A204.1 (cell line): Measurements from ENCODE around the gene AFAP1.

ENCODE experiments used
- FAIRE-seq: peaks from 2 replicates; lab custom pipeline; 2012; peaks lifted over from hg19 to GRCh38; lab: Jason Lieb, UNC

Gene AFAP1

GRCh38 chr4:7750523-7750922 lies 189.1 kb downstream of the AFAP1 start:
- FAIRE-seq, result no peak

- no peak for FAIRE-seq
These were observed 192.1 kb downstream of the AFAP1 start for GRCh38 chr4:7747566-7747965.

GRCh38 chr4:7747062-7747385 lies 192.6 kb downstream of the AFAP1 start:
- FAIRE-seq, result no peak

GRCh38 chr4:7746351-7747061 lies 193.2 kb downstream of the AFAP1 start:
- FAIRE-seq, result no peak

GRCh38 chr4:7745301-7745885 lies 194.3 kb downstream of the AFAP1 start:
- no peak for FAIRE-seq

GRCh38 chr4:7744142-7744804 lies 195.4 kb downstream of the AFAP1 start:
- FAIRE-seq, result no peak

- FAIRE-seq, result no peak
These were observed 196.8 kb downstream of the AFAP1 start for GRCh38 chr4:7742807-7743280.

GRCh38 chr4:7741946-7742806 lies 197.5 kb downstream of the AFAP1 start:
- no peak for FAIRE-seq

- FAIRE-seq, result no peak
These were observed 198.7 kb downstream of the AFAP1 start for GRCh38 chr4:7740866-7741525.

GRCh38 chr4:7739918-7740865 lies 199.5 kb downstream of the AFAP1 start:
- FAIRE-seq, result no peak

GRCh38 chr4:7739077-7739917 lies 200.4 kb downstream of the AFAP1 start:
- no peak for FAIRE-seq

- no peak for FAIRE-seq
These were observed 201.1 kb downstream of the AFAP1 start for GRCh38 chr4:7738458-7739076.

GRCh38 chr4:7737752-7738457 lies 201.8 kb downstream of the AFAP1 start:
- FAIRE-seq, result no peak

- no peak for FAIRE-seq
These were observed 202.4 kb downstream of the AFAP1 start for GRCh38 chr4:7737268-7737645.

GRCh38 chr4:7736436-7737267 lies 203.0 kb downstream of the AFAP1 start:
- no peak for FAIRE-seq

- FAIRE-seq, result no peak
These were observed 203.7 kb downstream of the AFAP1 start for GRCh38 chr4:7735961-7736360.

- FAIRE-seq, result no peak
These were observed 204.3 kb downstream of the AFAP1 start for GRCh38 chr4:7735395-7735794.

GRCh38 chr4:7734651-7735260 lies 204.9 kb downstream of the AFAP1 start:
- no peak for FAIRE-seq
